ENCODE measurements around the gene EIF4G3.
"Not testable (repeated sequence)": the region's sequence is repeated elsewhere in the genome, so short reads cannot be mapped to it uniquely, and the experiment has no call there.

EIF4G3 gene

GRCh38 chr1:20948101-20948500 lies 228.6 kb downstream of the EIF4G3 start:
- no peak for DNase-seq

GRCh38 chr1:20947409-20947808 lies 229.3 kb downstream of the EIF4G3 start:
- DNase-seq = no peak

GRCh38 chr1:20936621-20937020 lies 240.1 kb downstream of the EIF4G3 start:
- DNase-seq = no peak

GRCh38 chr1:20936216-20936615 lies 240.5 kb downstream of the EIF4G3 start:
- no peak for DNase-seq

- no peak for DNase-seq
These were observed 241.0 kb downstream of the EIF4G3 start for GRCh38 chr1:20935717-20936116.

GRCh38 chr1:20932437-20932977 lies 244.2 kb downstream of the EIF4G3 start:
- no peak for DNase-seq

GRCh38 chr1:20931930-20932436 lies 244.7 kb downstream of the EIF4G3 start:
- DNase-seq = no peak

- DNase-seq = no peak
These were observed 246.3 kb downstream of the EIF4G3 start for GRCh38 chr1:20930427-20930826.

GRCh38 chr1:20928146-20928545 lies 248.6 kb downstream of the EIF4G3 start:
- DNase-seq = no peak

GRCh38 chr1:20921285-20921684 lies 255.4 kb downstream of the EIF4G3 start:
- no peak for DNase-seq

- DNase-seq = no peak
These were observed 263.5 kb downstream of the EIF4G3 start for GRCh38 chr1:20913242-20913641.

- DNase-seq = not testable (repeated sequence)
These were observed 269.2 kb downstream of the EIF4G3 start for GRCh38 chr1:20907526-20907925.

- no peak for DNase-seq
These were observed 273.3 kb downstream of the EIF4G3 start for GRCh38 chr1:20903437-20903836.

GRCh38 chr1:20900056-20900455 lies 276.6 kb downstream of the EIF4G3 start:
- DNase-seq = no peak

GRCh38 chr1:20899154-20899972 lies 277.3 kb downstream of the EIF4G3 start:
- DNase-seq = no peak

GRCh38 chr1:20896826-20897225 lies 279.9 kb downstream of the EIF4G3 start:
- no peak for DNase-seq

- DNase-seq = no peak
These were observed 282.8 kb downstream of the EIF4G3 start for GRCh38 chr1:20893931-20894330.

- no peak for DNase-seq
These were observed 285.6 kb downstream of the EIF4G3 start for GRCh38 chr1:20891091-20891490.

- no peak for DNase-seq
These were observed 289.5 kb downstream of the EIF4G3 start for GRCh38 chr1:20887246-20887645.

- DNase-seq = no peak
These were observed 291.6 kb downstream of the EIF4G3 start for GRCh38 chr1:20885121-20885520.

- DNase-seq = no peak
These were observed 292.2 kb downstream of the EIF4G3 start for GRCh38 chr1:20884513-20884912.

GRCh38 chr1:20883766-20884165 lies 292.9 kb downstream of the EIF4G3 start:
- DNase-seq = no peak

GRCh38 chr1:20882837-20883236 lies 293.9 kb downstream of the EIF4G3 start:
- DNase-seq = no peak
